ENCODE data around the gene IRF4. TPM values are rescaled to one million over a fixed set of nuclear protein-coding genes. Genes with fewer than 3 reads are reported as not detected.

IRF4 gene
- polyA plus RNA-seq, 1 of the 3 experiments (the other 2 are of a cell fraction): not detected

- H3K4me2 ChIP-seq: no peak overlapping the region
- no peak overlapping the region for H3K27ac ChIP-seq (ENCODE audit: low read depth in 2 of 2, low read length in 1 of 2)
- no peaks in the 10 kb centered on the region for H3K36me3 ChIP-seq (replicated peaks in 1 of 2; ENCODE audit: control insufficient read depth in 1 of 2, insufficient read depth in 2 of 2, low read length in 1 of 2)
- H3K4me3 ChIP-seq (ENCODE audit: low read depth in 2 of 2, low read length in 1 of 2): no peak overlapping the region
- CTCF ChIA-PET: interaction anchor here (0.8 to 1.3 kb wide), 2 partner anchors 13 to 20 kb away, joined by 3 to 4 read pairs; no protein-coding TSS in a partner anchor
- H3K9me3 ChIP-seq: no peaks in the 10 kb centered on the region
- no peaks in the 10 kb centered on the region for H4K20me1 ChIP-seq (ENCODE audit: insufficient read depth)
- peaks cover 62% of the 10 kb centered on the region for H3K27me3 ChIP-seq (ENCODE audit: insufficient read depth)
- POLR2A ChIA-PET: no interaction called here
- no peak overlapping the region for H2AFZ ChIP-seq (ENCODE audit: low read depth)
- H3F3A ChIP-seq (replicated peaks; ENCODE audit: insufficient read depth): no peaks in the 10 kb centered on the region
- TF ChIP-seq TCF12 (IDR thresholded peaks at IDR 0.05): no peak
- no peak for DNase-seq
- 61% methylated on average over 13 of the region's 13 CpGs for WGBS (ENCODE audit: low lambda C conversion rate)
- no peak overlapping the region for H3K9ac ChIP-seq
- H3K4me1 ChIP-seq (ENCODE audit: control insufficient read depth in 1 of 2, insufficient read depth in 2 of 2, low read depth in 1 of 2, low read length in 1 of 2): no peaks in the 10 kb centered on the region
- no peaks in the 10 kb centered on the region for H3K79me2 ChIP-seq (ENCODE audit: insufficient read depth)
- H3K9me2 ChIP-seq: no peaks in the 10 kb centered on the region
Observed at GRCh38 chr6:357791-358341, 33.7 kb upstream of the IRF4 start.

- Histone ChIP-seq H3K36me3 (replicated peaks in 1 of 2; ENCODE audit: control insufficient read depth in 1 of 2, insufficient read depth in 2 of 2, low read length in 1 of 2) (no peaks in the 10 kb centered on the region), H3K27me3 (ENCODE audit: insufficient read depth) (peaks cover 67% of the 10 kb centered on the region), H3K9me3 (no peaks in the 10 kb centered on the region), H3K9me2 (no peaks in the 10 kb centered on the region), H3F3A (replicated peaks; ENCODE audit: insufficient read depth) (no peaks in the 10 kb centered on the region), H3K27ac (ENCODE audit: low read depth in 2 of 2, low read length in 1 of 2) (no peak overlapping the region), H4K20me1 (ENCODE audit: insufficient read depth) (no peaks in the 10 kb centered on the region), H3K4me3 (ENCODE audit: low read depth in 2 of 2, low read length in 1 of 2) (no peak overlapping the region), H3K4me2 (no peak overlapping the region), H3K79me2 (ENCODE audit: insufficient read depth) (no peaks in the 10 kb centered on the region), H3K9ac (no peak overlapping the region), H3K4me1 (ENCODE audit: control insufficient read depth in 1 of 2, insufficient read depth in 2 of 2, low read depth in 1 of 2, low read length in 1 of 2) (no peaks in the 10 kb centered on the region), H2AFZ (ENCODE audit: low read depth) (no peak overlapping the region)
- DNase-seq: no peak
- POLR2A ChIA-PET: no interaction called here
- WGBS (ENCODE audit: low lambda C conversion rate): 49% methylated on average over 4 of the region's 4 CpGs
- CTCF ChIA-PET: interaction anchor here (0.8 to 1.3 kb wide), 2 partner anchors 14 to 20 kb away, joined by 3 to 4 read pairs; no protein-coding TSS in a partner anchor
- TF ChIP-seq USF2 (IDR thresholded peaks at IDR 0.05; ENCODE audit: borderline replicate concordance, low read depth, low read length) (no peak), EZH2phosphoT487 (IDR thresholded peaks at IDR 0.05; ENCODE audit: borderline replicate concordance, low read depth) (no peak), ELF1 (IDR thresholded peaks at IDR 0.05) (no peak), MXI1 (IDR thresholded peaks at IDR 0.05; ENCODE audit: low read depth, low read length) (no peak)
- TF ChIP-seq, protein P1, sequence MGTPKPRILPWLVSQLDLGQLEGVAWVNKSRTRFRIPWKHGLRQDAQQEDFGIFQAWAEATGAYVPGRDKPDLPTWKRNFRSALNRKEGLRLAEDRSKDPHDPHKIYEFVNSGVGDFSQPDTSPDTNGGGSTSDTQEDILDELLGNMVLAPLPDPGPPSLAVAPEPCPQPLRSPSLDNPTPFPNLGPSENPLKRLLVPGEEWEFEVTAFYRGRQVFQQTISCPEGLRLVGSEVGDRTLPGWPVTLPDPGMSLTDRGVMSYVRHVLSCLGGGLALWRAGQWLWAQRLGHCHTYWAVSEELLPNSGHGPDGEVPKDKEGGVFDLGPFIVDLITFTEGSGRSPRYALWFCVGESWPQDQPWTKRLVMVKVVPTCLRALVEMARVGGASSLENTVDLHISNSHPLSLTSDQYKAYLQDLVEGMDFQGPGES (IDR thresholded peaks at IDR 0.05; ENCODE audit: low read depth, low read length): no peak
Observed at GRCh38 chr6:358432-358831, 33.1 kb upstream of the IRF4 start.

GRCh38 chr6:358847-359246, 32.7 kb upstream of the IRF4 start:
- POLR2A ChIA-PET: no interaction called here
- H4K20me1 ChIP-seq (ENCODE audit: insufficient read depth): no peaks in the 10 kb centered on the region
- TF ChIP-seq MAX (IDR thresholded peaks at IDR 0.05; ENCODE audit: low read depth) (no peak), FOSL2 (IDR thresholded peaks at IDR 0.05; ENCODE audit: borderline replicate concordance, low read depth) (no peak), FOXM1 (IDR thresholded peaks at IDR 0.05; ENCODE audit: low read depth) (no peak), RXRA (IDR thresholded peaks at IDR 0.05; ENCODE audit: borderline replicate concordance, low read depth) (no peak), MXI1 (IDR thresholded peaks at IDR 0.05; ENCODE audit: low read depth, low read length) (no peak), NRF1 (IDR thresholded peaks at IDR 0.05; ENCODE audit: low read depth, low read length) (no peak), JUND (IDR thresholded peaks at IDR 0.05) (no peak), CHD2 (IDR thresholded peaks at IDR 0.05; ENCODE audit: low read length, partially characterized antibody) (no peak), EZH2phosphoT487 (IDR thresholded peaks at IDR 0.05; ENCODE audit: borderline replicate concordance, low read depth) (no peak)
- TF ChIP-seq, protein P2, sequence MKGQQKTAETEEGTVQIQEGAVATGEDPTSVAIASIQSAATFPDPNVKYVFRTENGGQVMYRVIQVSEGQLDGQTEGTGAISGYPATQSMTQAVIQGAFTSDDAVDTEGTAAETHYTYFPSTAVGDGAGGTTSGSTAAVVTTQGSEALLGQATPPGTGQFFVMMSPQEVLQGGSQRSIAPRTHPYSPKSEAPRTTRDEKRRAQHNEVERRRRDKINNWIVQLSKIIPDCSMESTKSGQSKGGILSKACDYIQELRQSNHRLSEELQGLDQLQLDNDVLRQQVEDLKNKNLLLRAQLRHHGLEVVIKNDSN (IDR thresholded peaks at IDR 0.05; ENCODE audit: borderline replicate concordance, low read depth): no peak
- TF ChIP-seq, protein P3, sequence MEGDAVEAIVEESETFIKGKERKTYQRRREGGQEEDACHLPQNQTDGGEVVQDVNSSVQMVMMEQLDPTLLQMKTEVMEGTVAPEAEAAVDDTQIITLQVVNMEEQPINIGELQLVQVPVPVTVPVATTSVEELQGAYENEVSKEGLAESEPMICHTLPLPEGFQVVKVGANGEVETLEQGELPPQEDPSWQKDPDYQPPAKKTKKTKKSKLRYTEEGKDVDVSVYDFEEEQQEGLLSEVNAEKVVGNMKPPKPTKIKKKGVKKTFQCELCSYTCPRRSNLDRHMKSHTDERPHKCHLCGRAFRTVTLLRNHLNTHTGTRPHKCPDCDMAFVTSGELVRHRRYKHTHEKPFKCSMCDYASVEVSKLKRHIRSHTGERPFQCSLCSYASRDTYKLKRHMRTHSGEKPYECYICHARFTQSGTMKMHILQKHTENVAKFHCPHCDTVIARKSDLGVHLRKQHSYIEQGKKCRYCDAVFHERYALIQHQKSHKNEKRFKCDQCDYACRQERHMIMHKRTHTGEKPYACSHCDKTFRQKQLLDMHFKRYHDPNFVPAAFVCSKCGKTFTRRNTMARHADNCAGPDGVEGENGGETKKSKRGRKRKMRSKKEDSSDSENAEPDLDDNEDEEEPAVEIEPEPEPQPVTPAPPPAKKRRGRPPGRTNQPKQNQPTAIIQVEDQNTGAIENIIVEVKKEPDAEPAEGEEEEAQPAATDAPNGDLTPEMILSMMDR (IDR thresholded peaks at IDR 0.05): no peak
- TF ChIP-seq, protein P1 (IDR thresholded peaks at IDR 0.05; ENCODE audit: low read depth, low read length): no peak

More at GRCh38 chr6:358847-359246, 32.7 kb upstream of the IRF4 start:
- H3F3A ChIP-seq (replicated peaks; ENCODE audit: insufficient read depth): no peaks in the 10 kb centered on the region
- 33% methylated on average over 7 of the region's 8 CpGs for WGBS (ENCODE audit: low lambda C conversion rate)
- H2AFZ ChIP-seq (ENCODE audit: low read depth): no peak overlapping the region
- no peak overlapping the region for H3K4me3 ChIP-seq (ENCODE audit: low read depth in 2 of 2, low read length in 1 of 2)
- no peak overlapping the region for H3K4me2 ChIP-seq
- CTCF ChIA-PET: interaction anchor here (1.3 kb wide), 1 partner anchor 14 kb away, joined by 4 read pairs; no protein-coding TSS in a partner anchor
- no peak for DNase-seq
- no peaks in the 10 kb centered on the region for H3K9me3 ChIP-seq
- no peaks in the 10 kb centered on the region for H3K36me3 ChIP-seq (replicated peaks in 1 of 2; ENCODE audit: control insufficient read depth in 1 of 2, insufficient read depth in 2 of 2, low read length in 1 of 2)
- no peaks in the 10 kb centered on the region for H3K79me2 ChIP-seq (ENCODE audit: insufficient read depth)
- no peak overlapping the region for H3K27ac ChIP-seq (ENCODE audit: low read depth in 2 of 2, low read length in 1 of 2)
- H3K9me2 ChIP-seq: no peaks in the 10 kb centered on the region
- H3K9ac ChIP-seq: no peak overlapping the region
- H3K4me1 ChIP-seq (ENCODE audit: control insufficient read depth in 1 of 2, insufficient read depth in 2 of 2, low read depth in 1 of 2, low read length in 1 of 2): no peaks in the 10 kb centered on the region
- H3K27me3 ChIP-seq (ENCODE audit: insufficient read depth): peaks cover 72% of the 10 kb centered on the region

Data from SK-N-SH (cell line).